DOHH2 (cell line): ENCODE results near the gene MDFIC.

ENCODE experiments used
- CTCF ChIP-seq: fragments of 200-600 bp; sonication (generic); IDR thresholded peaks from one replicate; pipeline ENCODE4 v1.5.1; 2014; ENCODE audit warnings: antibody characterized with exemption, mild to moderate bottlenecking, low read depth, low read length; ENCODE audit not compliant: poor library complexity, severe bottlenecking
- EZH2phosphoT487 ChIP-seq: fragments of 200-600 bp; sonication (generic); IDR thresholded peaks from 2 replicates; pipeline ENCODE4 v1.6.1; 2017; ENCODE audit warnings: borderline replicate concordance, mild to moderate bottlenecking, antibody characterized with exemption, low read length, moderate library complexity, mixed read lengths

- no peak for TF ChIP-seq CTCF
- TF ChIP-seq EZH2phosphoT487: no peak
Measured at GRCh38 chr7:115060095-115060870, 138.4 kb downstream of the MDFIC start.
